ENCODE measurements around the gene HBE1.

Gene HBE1

DNA sequence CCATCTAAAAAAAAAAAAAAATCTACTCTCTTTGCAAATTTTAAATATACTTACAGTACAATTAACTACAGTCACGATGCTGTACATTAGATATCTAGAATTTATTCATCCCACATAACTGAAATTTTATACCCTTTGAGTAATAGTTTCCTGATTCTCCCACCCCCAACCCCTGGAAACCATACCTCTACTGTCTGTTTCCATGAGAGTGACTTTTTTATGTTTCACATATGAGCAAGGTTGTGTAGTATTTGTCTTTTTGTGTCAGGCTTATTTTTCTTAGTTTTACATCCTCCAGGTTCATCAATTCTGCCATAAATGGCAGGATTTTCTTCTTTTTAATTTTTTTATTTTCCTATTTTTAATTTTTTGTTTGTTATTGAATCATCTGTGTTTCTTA is 46.1 kb downstream of the HBE1 start:
- TF ChIP-seq, protein P1, sequence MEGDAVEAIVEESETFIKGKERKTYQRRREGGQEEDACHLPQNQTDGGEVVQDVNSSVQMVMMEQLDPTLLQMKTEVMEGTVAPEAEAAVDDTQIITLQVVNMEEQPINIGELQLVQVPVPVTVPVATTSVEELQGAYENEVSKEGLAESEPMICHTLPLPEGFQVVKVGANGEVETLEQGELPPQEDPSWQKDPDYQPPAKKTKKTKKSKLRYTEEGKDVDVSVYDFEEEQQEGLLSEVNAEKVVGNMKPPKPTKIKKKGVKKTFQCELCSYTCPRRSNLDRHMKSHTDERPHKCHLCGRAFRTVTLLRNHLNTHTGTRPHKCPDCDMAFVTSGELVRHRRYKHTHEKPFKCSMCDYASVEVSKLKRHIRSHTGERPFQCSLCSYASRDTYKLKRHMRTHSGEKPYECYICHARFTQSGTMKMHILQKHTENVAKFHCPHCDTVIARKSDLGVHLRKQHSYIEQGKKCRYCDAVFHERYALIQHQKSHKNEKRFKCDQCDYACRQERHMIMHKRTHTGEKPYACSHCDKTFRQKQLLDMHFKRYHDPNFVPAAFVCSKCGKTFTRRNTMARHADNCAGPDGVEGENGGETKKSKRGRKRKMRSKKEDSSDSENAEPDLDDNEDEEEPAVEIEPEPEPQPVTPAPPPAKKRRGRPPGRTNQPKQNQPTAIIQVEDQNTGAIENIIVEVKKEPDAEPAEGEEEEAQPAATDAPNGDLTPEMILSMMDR (IDR thresholded peaks at IDR 0.05; ENCODE audit: borderline replicate concordance, control extremely low read depth, extremely low read depth, insufficient read depth, missing control alignments), result no peak
- in situ Hi-C loops (cut with MboI; ENCODE audit: low sequenced_read_pairs, unreplicated experiment), result loop anchor here (25.0 kb wide), 1 partner anchor 139 kb away; the partner anchor contains the start of gene OR51B6

DNA sequence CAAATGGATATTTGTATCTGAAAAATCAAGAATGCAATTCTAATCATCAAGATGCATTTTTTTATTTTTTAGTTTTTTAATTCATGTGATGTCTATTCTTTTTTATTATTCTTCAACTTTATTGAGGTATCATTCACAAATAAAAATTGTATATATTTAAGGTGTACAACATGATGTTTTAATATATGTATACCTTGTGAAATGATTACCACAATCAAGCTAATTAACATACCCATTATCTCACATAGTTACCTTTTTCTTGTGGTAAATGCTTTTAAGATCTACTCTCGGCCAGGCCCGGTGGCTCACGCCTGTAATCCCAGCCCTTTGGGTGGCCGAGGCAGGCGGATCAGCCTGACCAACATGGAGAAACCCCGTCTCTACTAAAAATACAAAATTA is 46.6 kb downstream of the HBE1 start:
- in situ Hi-C loops (cut with MboI; ENCODE audit: low sequenced_read_pairs, unreplicated experiment), result loop anchor here (25.0 kb wide), 1 partner anchor 139 kb away; the partner anchor contains the start of gene OR51B6
- DNase-seq (ENCODE audit: low spot score), result no peak
- TF ChIP-seq, protein P1 (IDR thresholded peaks at IDR 0.05; ENCODE audit: borderline replicate concordance, control extremely low read depth, extremely low read depth, insufficient read depth, missing control alignments), result no peak

More for the DNA sequence above, 46.1 kb downstream of the HBE1 start:
- no peak for DNase-seq (ENCODE audit: low spot score)
